Measurements from ENCODE around the gene MYH10. TPM values are rescaled to one million over a fixed set of nuclear protein-coding genes. Genes with fewer than 3 reads are reported as not detected.

The MYH10 gene
- total and polyA plus RNA-seq, 2 experiments from 2014 or later: 46.8 to 69.5 TPM

DNA sequence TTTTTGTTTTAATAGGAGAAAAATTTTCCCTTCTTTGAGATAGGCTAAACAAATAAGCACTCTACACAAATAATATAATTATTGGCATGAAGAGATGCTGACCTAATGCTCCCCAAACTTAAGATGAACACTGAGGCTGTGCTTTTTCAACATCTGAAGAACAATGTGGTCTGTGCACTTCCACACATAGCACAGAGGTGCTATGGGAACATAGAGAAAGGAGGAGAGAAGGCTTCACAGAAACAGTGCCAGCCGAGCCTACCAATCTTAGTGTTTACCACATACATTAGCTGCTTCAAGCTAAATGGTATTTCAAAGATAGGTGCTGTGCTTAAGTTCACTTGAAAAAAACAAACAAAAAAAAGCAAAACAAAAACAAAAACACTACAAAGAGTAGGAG, 72.4 kb downstream of the MYH10 start:
- Histone ChIP-seq H2AFZ (no peak overlapping the region), H3K27ac (no peak overlapping the region)

DNA sequence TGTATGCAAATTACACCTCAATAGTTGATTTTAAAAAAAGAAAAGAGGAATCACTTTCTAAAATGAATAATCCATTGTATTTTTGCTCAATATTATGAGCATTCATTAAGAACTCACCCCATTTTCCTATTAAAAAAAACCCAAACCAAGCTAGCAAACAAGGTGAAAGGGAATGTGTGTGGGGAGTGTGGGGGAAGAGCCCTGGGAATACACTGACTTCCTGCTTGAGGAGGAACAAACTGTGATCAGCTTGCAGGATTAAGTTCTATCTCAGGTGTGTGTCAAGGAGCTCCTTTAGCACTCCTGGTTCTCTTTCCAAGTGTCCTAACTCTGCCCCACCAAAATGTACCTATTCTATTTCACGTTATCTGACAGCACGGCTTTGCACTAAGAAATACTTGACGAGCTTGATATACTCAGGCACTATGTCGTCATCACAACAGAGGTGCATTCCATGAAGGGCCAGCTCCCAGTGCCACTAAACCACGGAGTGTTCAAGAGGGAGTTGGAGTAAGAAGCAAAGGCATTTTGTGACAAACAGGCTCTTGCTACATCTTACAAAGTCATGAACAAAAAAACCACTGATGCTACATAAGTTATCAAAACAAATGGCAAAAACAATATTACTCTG, 73.2 kb downstream of the MYH10 start:
- no peak overlapping the region for H3K4me2 ChIP-seq (ENCODE audit: unreplicated experiment)
- peaks cover 16% of the 10 kb centered on the region for H3K4me1 ChIP-seq (ENCODE audit: insufficient read depth)
- no peaks in the 10 kb centered on the region; the same call in 1 of the 2 replicates for H3K9me2 ChIP-seq (ENCODE audit: insufficient read depth)
- H3K27ac ChIP-seq: no peak overlapping the region
- no peaks in the 10 kb centered on the region for H3K9me3 ChIP-seq (ENCODE audit: low read depth)
- no peak overlapping the region for H3K9ac ChIP-seq
- H3F3A ChIP-seq (ENCODE audit: insufficient read depth): peaks cover 21% of the 10 kb centered on the region
- DNase-seq: no peak
- H3K4me3 ChIP-seq: no peak overlapping the region
- WGBS, 2 experiments (ENCODE audit: low coverage in 1 of 2, low lambda C conversion rate in 2 of 2, missing lambda C conversion rate in 2 of 2): 97 to 98% methylated on average over 5 of the region's 5 CpGs
- no peak overlapping the region for H2AFZ ChIP-seq
- H3K36me3 ChIP-seq (ENCODE audit: low read depth): peaks cover 2% of the 10 kb centered on the region; the same call in 1 of the 2 replicates
- no peaks in the 10 kb centered on the region for H4K20me1 ChIP-seq (ENCODE audit: insufficient read depth)
- H3K27me3 ChIP-seq (replicated peaks; ENCODE audit: insufficient read depth): no peaks in the 10 kb centered on the region
- TF ChIP-seq EZH2 (IDR thresholded peaks at IDR 0.05; ENCODE audit: insufficient read depth, poor library complexity, severe bottlenecking) (no peak), EZH2phosphoT487 (IDR thresholded peaks at IDR 0.05; ENCODE audit: insufficient read depth, low read depth) (no peak)
- 0 out of 2 replicates have a peak, but pooled peaks cover 4% of the 10 kb centered on the region for H3K79me2 ChIP-seq (ENCODE audit: insufficient read depth)
- in situ Hi-C loops (cut with MboI): no loop called here

More for the DNA sequence above, 72.4 kb downstream of the MYH10 start:
- no peak for TF ChIP-seq EZH2phosphoT487 (IDR thresholded peaks at IDR 0.05; ENCODE audit: insufficient read depth, low read depth)
- TF ChIP-seq EZH2 (IDR thresholded peaks at IDR 0.05; ENCODE audit: insufficient read depth, poor library complexity, severe bottlenecking): no peak
- Histone ChIP-seq H3K4me3 (no peak overlapping the region), H3K4me1 (ENCODE audit: insufficient read depth) (peaks cover 7% of the 10 kb centered on the region), H3K9ac (no peak overlapping the region), H3K79me2 (ENCODE audit: insufficient read depth) (0 out of 2 replicates have a peak, but pooled peaks cover 4% of the 10 kb centered on the region), H3K4me2 (ENCODE audit: unreplicated experiment) (no peak overlapping the region), H3K27me3 (replicated peaks; ENCODE audit: insufficient read depth) (no peaks in the 10 kb centered on the region), H4K20me1 (ENCODE audit: insufficient read depth) (no peaks in the 10 kb centered on the region), H3K36me3 (ENCODE audit: low read depth) (peaks cover 2% of the 10 kb centered on the region; the same call in 1 of the 2 replicates), H3K9me3 (ENCODE audit: low read depth) (no peaks in the 10 kb centered on the region), H3F3A (ENCODE audit: insufficient read depth) (peaks cover 15% of the 10 kb centered on the region), H3K9me2 (ENCODE audit: insufficient read depth) (no peaks in the 10 kb centered on the region; the same call in 1 of the 2 replicates)
- 100% methylated on average over 1 of the region's 1 CpG for WGBS, 2 experiments (ENCODE audit: low coverage in 1 of 2, low lambda C conversion rate in 2 of 2, missing lambda C conversion rate in 2 of 2)
- no peak for DNase-seq
- in situ Hi-C loops (cut with MboI): no loop called here

DNA sequence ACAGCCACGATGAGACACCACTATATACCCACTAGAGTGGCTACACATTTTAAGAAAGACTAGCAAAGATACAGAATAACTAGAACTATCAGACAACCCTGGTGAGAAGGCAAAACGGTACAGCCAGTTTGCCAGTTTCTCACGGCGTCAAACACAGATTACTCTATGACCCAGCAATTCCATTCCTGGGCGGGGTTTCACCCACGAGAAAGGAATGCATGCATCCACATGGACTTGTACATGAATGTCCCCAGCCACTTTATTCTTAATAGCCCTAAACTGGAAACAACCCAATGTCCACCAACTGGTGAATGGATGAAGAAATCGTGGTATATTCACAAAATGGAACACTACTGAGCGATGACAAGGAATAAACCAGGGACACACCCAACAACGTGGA, 74.5 kb downstream of the MYH10 start:
- H4K20me1 ChIP-seq (ENCODE audit: insufficient read depth): no peaks in the 10 kb centered on the region
- no peaks in the 10 kb centered on the region; the same call in 1 of the 2 replicates for H3K9me2 ChIP-seq (ENCODE audit: insufficient read depth)
- DNase-seq: peak; percentile 7
- no peak overlapping the region for H3K4me3 ChIP-seq
- no peaks in the 10 kb centered on the region for H3K27me3 ChIP-seq (replicated peaks; ENCODE audit: insufficient read depth)
- H3K36me3 ChIP-seq (ENCODE audit: low read depth): peaks cover 2% of the 10 kb centered on the region; the same call in 1 of the 2 replicates
- 86 to 89% methylated on average over 9 of the region's 9 CpGs for WGBS, 2 experiments (ENCODE audit: low coverage in 1 of 2, low lambda C conversion rate in 2 of 2, missing lambda C conversion rate in 2 of 2)
- H3K9ac ChIP-seq: no peak overlapping the region
- H3K4me1 ChIP-seq (ENCODE audit: insufficient read depth): peaks cover 16% of the 10 kb centered on the region
- H3K4me2 ChIP-seq (ENCODE audit: unreplicated experiment): no peak overlapping the region
- in situ Hi-C loops (cut with MboI): no loop called here
- no peak overlapping the region for H2AFZ ChIP-seq
- H3K27ac ChIP-seq: no peak overlapping the region
- H3F3A ChIP-seq (ENCODE audit: insufficient read depth): peaks cover 23% of the 10 kb centered on the region
- H3K79me2 ChIP-seq (ENCODE audit: insufficient read depth): 0 out of 2 replicates have a peak, but pooled peaks cover 4% of the 10 kb centered on the region
- no peak for TF ChIP-seq EZH2phosphoT487 (IDR thresholded peaks at IDR 0.05; ENCODE audit: insufficient read depth, low read depth)
- no peaks in the 10 kb centered on the region for H3K9me3 ChIP-seq (ENCODE audit: low read depth)

DNA sequence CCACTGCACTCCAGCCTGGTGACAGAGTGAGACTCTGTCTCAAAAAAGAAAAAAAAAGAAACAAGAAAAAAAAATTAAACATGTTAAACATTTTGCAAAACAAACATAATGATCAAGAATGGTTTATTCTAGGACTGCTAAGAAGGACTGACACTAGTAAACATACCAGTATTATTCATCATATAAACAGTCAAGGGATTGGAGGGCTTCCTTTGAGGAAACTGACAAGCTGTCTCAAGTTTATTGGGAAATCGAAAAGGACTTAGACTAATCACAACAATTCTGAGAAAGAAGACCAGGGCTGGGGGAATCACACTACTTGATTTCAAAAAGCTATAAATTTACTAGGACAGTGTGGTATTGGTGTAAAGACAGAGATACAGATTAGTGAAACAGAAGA, 75.5 kb downstream of the MYH10 start:
- Histone ChIP-seq H3F3A (ENCODE audit: insufficient read depth) (peaks cover 23% of the 10 kb centered on the region), H3K27me3 (replicated peaks; ENCODE audit: insufficient read depth) (no peaks in the 10 kb centered on the region), H3K9me3 (ENCODE audit: low read depth) (no peaks in the 10 kb centered on the region), H3K9me2 (ENCODE audit: insufficient read depth) (no peaks in the 10 kb centered on the region; the same call in 1 of the 2 replicates), H3K36me3 (ENCODE audit: low read depth) (peaks cover 2% of the 10 kb centered on the region; the same call in 1 of the 2 replicates), H3K4me1 (ENCODE audit: insufficient read depth) (peaks cover 16% of the 10 kb centered on the region), H3K4me3 (no peak overlapping the region), H4K20me1 (ENCODE audit: insufficient read depth) (no peaks in the 10 kb centered on the region), H3K27ac (no peak overlapping the region), H3K9ac (no peak overlapping the region), H3K79me2 (ENCODE audit: insufficient read depth) (0 out of 2 replicates have a peak, but pooled peaks cover 4% of the 10 kb centered on the region), H2AFZ (no peak overlapping the region), H3K4me2 (ENCODE audit: unreplicated experiment) (no peak overlapping the region)
- WGBS, 2 experiments (ENCODE audit: low coverage in 1 of 2, low lambda C conversion rate in 2 of 2, missing lambda C conversion rate in 2 of 2): 86 to 91% methylated on average over 1 of the region's 1 CpG
- no peak for TF ChIP-seq EZH2phosphoT487 (IDR thresholded peaks at IDR 0.05; ENCODE audit: insufficient read depth, low read depth)
- TF ChIP-seq EZH2 (IDR thresholded peaks at IDR 0.05; ENCODE audit: insufficient read depth, poor library complexity, severe bottlenecking): no peak
- in situ Hi-C loops (cut with MboI): no loop called here
- DNase-seq: peak; percentile 13
